ENCODE data around the gene NARS2.

Gene NARS2

GRCh38 chr11:78510597-78510996 lies 64.1 kb downstream of the NARS2 start:
- no peak for TF ChIP-seq CTCF (IDR thresholded peaks at IDR 0.05; ENCODE audit: low read depth, low read length)
- Histone ChIP-seq H3K27me3 (no peaks in the 10 kb centered on the region), H3K4me3 (ENCODE audit: low read depth, low read length) (no peak overlapping the region), H3K4me1 (peaks cover 13% of the 10 kb centered on the region), H3K9me3 (no peaks in the 10 kb centered on the region), H3K36me3 (peaks cover 7% of the 10 kb centered on the region)
- no peak for DNase-seq

- no peak for DNase-seq
- Histone ChIP-seq H3K36me3 (peaks cover 7% of the 10 kb centered on the region), H3K4me1 (peaks cover 11% of the 10 kb centered on the region), H3K4me3 (ENCODE audit: low read depth, low read length) (no peak overlapping the region), H3K9me3 (no peaks in the 10 kb centered on the region), H3K27me3 (no peaks in the 10 kb centered on the region)
- no peak for TF ChIP-seq CTCF (IDR thresholded peaks at IDR 0.05; ENCODE audit: low read depth, low read length)
Observed at GRCh38 chr11:78510025-78510596, 64.6 kb downstream of the NARS2 start.

- DNase-seq = no peak
- no peak for TF ChIP-seq CTCF (IDR thresholded peaks at IDR 0.05; ENCODE audit: low read depth, low read length)
Observed at GRCh38 chr11:78504708-78505107, 70.0 kb downstream of the NARS2 start.

GRCh38 chr11:78504181-78504580 lies 70.5 kb downstream of the NARS2 start:
- no peaks in the 10 kb centered on the region for H3K27me3 ChIP-seq

More at GRCh38 chr11:78504708-78505107, 70.0 kb downstream of the NARS2 start:
- Histone ChIP-seq H3K27me3 (no peaks in the 10 kb centered on the region), H3K9me3 (no peaks in the 10 kb centered on the region), H3K4me1 (no peaks in the 10 kb centered on the region), H3K4me3 (ENCODE audit: low read depth, low read length) (no peak overlapping the region), H3K36me3 (peaks cover 3% of the 10 kb centered on the region; the same call in 1 of the 2 replicates)

GRCh38 chr11:78499971-78500370 lies 74.7 kb downstream of the NARS2 start:
- no peaks in the 10 kb centered on the region for H3K36me3 ChIP-seq
- TF ChIP-seq CTCF (IDR thresholded peaks at IDR 0.05; ENCODE audit: low read depth, low read length) = no peak
- H3K4me3 ChIP-seq (ENCODE audit: low read depth, low read length) = no peak overlapping the region
- DNase-seq = no peak
- H3K9me3 ChIP-seq = no peaks in the 10 kb centered on the region
- H3K4me1 ChIP-seq = no peaks in the 10 kb centered on the region
- H3K27me3 ChIP-seq = no peaks in the 10 kb centered on the region

More at GRCh38 chr11:78504181-78504580, 70.5 kb downstream of the NARS2 start:
- DNase-seq = no peak
- Histone ChIP-seq H3K4me3 (ENCODE audit: low read depth, low read length) (no peak overlapping the region), H3K9me3 (no peaks in the 10 kb centered on the region), H3K36me3 (peaks cover 3% of the 10 kb centered on the region; the same call in 1 of the 2 replicates), H3K4me1 (no peaks in the 10 kb centered on the region)
- no peak for TF ChIP-seq CTCF (IDR thresholded peaks at IDR 0.05; ENCODE audit: low read depth, low read length)

- H3K27me3 ChIP-seq = no peaks in the 10 kb centered on the region
- no peak overlapping the region for H3K4me3 ChIP-seq (ENCODE audit: low read depth, low read length)
- H3K9me3 ChIP-seq = no peaks in the 10 kb centered on the region; the same call in 1 of the 2 replicates
- H3K36me3 ChIP-seq = no peaks in the 10 kb centered on the region
- no peak for TF ChIP-seq CTCF (IDR thresholded peaks at IDR 0.05; ENCODE audit: low read depth, low read length)
- no peak for DNase-seq
- H3K4me1 ChIP-seq = no peaks in the 10 kb centered on the region
Observed at GRCh38 chr11:78497293-78497692, 77.4 kb downstream of the NARS2 start.

Data from BE2C (cell line).